GM18951 (cell line): ENCODE data around the gene PCDH20.

ENCODE experiments used
- POLR2A ChIP-seq: IDR thresholded peaks from 4 replicates; pipeline ENCODE4 v1.6.1; 2011; ENCODE audit warnings: mild to moderate bottlenecking; ENCODE audit not compliant: insufficient read length, insufficient read depth; ENCODE audit errors: extremely low read depth
- in situ Hi-C: fragments of 300-500 bp; cut with MboI; formaldehyde crosslinking; loops from one replicate; pipeline ENCODE4 v1.12.0; 2022; ENCODE audit warnings: low sequenced_read_pairs, mixed read lengths, inconsistent platforms; ENCODE audit not compliant: unreplicated experiment

Gene PCDH20, protein sequence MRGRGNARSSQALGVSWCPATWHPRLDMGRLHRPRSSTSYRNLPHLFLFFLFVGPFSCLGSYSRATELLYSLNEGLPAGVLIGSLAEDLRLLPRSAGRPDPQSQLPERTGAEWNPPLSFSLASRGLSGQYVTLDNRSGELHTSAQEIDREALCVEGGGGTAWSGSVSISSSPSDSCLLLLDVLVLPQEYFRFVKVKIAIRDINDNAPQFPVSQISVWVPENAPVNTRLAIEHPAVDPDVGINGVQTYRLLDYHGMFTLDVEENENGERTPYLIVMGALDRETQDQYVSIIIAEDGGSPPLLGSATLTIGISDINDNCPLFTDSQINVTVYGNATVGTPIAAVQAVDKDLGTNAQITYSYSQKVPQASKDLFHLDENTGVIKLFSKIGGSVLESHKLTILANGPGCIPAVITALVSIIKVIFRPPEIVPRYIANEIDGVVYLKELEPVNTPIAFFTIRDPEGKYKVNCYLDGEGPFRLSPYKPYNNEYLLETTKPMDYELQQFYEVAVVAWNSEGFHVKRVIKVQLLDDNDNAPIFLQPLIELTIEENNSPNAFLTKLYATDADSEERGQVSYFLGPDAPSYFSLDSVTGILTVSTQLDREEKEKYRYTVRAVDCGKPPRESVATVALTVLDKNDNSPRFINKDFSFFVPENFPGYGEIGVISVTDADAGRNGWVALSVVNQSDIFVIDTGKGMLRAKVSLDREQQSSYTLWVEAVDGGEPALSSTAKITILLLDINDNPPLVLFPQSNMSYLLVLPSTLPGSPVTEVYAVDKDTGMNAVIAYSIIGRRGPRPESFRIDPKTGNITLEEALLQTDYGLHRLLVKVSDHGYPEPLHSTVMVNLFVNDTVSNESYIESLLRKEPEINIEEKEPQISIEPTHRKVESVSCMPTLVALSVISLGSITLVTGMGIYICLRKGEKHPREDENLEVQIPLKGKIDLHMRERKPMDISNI

DNA sequence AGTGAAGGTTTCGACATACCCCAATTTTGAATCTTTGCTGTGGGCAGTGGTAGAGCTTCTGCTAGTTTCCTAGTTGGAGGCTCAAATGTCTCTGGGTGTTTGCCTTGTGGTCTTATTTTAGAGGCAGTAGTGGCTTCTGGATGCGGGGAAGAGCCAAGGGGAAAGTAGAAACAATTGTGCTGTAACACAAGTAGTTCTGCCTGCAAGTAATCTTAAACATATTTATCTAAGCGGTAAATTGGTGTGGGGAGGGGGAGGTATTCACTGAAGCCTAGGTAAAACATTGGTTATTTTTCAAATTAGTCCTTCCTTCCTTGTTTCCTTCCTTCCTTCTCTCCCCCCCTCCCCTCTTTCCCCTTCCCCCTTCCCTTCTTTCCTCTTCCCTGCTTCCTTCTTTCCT lies at the start of gene PCDH20:
Gene PCDH20, minus strand, starts transcription at position 101 of the 400 bp plus-strand sequence. CDS start 691 bp downstream, outside the sequence.
- in situ Hi-C loops, result no loop called here
- TF ChIP-seq POLR2A, result no peak

DNA sequence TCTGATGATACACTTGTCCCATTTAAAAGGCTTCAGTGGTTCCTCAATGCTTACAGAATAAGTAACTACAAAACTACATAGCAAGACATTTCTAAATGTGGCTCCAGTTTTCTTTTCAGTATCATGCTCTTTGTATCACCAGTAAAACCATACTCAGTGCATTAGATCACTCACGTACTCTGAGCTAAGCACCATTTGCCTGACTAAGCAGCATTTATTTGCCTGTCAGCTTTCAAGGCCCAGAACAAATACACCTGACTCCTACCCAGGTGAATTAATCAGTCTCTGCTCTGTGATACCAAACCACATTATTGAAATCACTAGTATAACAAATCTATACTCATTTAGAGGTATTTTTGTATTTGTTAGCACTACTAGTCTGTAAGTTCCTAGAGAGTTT lies 47.4 kb upstream of the PCDH20 start:
- in situ Hi-C loops, result no loop called here

DNA sequence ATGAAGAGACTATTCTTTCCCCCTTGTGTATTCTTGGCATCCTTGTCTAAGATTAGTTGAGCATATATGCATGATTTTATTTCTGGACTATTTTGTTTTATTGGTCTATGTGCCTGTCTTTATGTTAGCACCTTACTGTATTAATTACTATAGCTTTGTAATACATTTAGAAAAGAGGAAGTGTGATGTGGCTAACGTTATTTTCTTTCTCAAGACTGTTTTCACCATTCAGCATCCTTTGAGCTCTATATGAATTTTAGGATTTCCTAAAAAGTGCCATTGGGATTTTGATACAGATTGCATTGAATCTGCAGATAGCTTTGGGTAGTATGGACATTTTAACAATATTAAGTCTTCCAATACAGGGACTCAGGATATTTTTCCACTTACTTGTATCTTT lies 37.5 kb upstream of the PCDH20 start:
- in situ Hi-C loops, result no loop called here
- no peak for TF ChIP-seq POLR2A

More for the DNA sequence above, 47.4 kb upstream of the PCDH20 start:
- TF ChIP-seq POLR2A, result no peak

DNA sequence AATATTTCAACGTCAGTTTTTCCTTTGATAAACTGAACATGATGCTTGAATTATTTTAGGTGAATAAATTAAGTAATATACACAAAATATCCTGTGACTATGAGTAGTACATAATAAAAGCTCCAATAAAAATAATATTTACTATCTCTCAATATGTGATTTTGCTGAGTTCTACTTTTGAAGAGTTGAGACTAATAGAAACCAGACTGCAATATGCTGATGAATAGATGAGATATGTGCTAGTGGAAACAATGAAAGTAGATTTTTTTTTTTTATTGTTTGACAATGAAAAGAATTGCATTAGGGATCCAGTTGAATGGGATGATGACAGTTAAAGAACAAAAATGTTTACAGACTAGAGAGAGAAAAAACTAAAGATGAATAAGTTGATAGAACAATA lies 16.4 kb upstream of the PCDH20 start:
- in situ Hi-C loops, result no loop called here
- TF ChIP-seq POLR2A, result no peak

DNA sequence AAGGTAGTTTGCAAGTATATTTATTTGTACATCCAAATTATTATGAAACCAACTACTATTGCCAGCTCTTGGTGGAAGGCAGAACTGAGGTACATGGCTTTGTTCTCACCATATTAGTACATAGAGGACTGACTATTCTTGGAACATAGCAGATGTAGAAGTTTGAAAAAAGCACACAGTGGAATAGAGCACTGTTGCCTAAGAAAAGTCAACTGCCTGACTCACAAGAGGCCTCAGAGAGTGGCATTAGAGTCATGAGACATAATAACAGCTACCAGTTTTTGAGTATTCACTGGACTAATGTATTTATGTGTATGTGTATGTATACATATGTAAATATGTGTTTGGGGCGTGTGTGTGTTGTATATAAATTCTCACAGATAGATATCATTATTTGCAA lies 8.3 kb upstream of the PCDH20 start:
- in situ Hi-C loops, result no loop called here
- no peak for TF ChIP-seq POLR2A

DNA sequence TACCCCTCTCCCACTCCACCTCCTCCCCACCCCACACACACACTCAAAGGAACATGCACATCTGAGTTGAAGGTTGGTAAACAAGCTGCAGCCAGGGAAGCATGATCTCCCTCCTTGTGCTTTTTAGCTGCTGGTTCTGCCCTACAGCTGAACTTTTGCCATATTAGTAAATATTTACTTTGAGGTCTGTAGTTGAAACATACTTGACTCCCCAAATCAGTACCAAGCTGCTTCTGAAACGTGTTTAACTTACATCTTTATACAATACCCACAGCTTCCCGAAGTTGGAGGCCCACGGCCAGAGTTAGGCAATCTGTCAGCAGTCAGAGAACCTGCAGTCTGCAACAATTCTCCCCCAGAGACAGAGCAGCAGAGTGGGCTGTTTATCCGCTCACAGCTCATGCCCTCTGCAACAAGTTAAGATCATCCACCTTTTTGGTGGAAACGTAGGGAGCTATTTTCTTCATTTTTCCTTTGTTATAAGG lies 1.5 kb upstream of the PCDH20 start:
- in situ Hi-C loops, result no loop called here
- no peak for TF ChIP-seq POLR2A

DNA sequence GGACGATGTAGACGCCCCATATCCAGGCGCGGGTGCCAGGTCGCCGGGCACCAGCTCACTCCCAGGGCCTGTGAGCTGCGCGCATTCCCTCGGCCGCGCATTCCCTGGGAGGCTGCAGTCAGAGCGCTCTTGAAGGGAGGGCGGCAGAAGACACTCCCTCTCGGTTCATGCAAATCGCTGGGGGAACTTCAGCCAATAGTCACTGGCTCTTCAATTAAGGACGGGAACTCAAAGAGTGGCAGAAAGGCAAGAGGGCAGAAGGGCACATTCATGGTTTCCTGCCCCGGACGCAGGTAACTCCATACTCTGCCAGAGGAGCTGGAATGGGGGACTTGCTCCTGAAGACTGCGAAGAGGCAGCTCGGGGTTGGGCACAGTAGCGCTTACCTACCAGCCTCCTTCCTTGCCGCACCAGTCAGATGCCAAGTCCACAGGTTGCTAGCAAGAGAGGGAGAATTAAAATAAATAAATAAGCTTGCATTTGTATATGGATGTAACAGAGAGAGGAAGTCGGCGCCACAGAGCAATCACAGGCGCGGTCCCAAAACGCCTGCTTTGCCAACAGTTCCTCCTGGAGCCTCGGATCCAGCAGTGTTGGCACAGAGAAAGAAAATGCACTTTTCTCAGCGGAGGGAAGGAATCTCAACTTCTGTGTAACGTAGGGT lies 459 bp downstream of the PCDH20 start:
- in situ Hi-C loops, result no loop called here
- no peak for TF ChIP-seq POLR2A

DNA sequence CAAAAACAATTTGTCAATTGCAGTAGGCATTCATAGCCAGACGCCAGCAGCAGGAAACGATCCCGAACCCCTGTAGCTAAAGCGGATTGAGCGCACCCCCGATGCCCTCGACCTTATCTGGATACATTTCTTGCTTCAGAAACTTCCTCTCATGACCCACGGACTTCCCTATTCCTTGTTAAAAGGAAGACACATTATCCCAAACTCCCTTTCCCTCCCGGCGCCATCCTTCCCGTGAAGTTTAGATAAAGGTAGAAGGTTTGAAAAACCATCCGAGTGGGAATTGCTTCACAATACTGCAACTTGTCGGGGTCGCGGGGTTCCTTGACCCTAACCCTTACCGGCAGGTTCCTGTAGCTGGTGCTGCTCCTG lies 977 bp downstream of the PCDH20 start:
- no peak for TF ChIP-seq POLR2A
- in situ Hi-C loops, result no loop called here

DNA sequence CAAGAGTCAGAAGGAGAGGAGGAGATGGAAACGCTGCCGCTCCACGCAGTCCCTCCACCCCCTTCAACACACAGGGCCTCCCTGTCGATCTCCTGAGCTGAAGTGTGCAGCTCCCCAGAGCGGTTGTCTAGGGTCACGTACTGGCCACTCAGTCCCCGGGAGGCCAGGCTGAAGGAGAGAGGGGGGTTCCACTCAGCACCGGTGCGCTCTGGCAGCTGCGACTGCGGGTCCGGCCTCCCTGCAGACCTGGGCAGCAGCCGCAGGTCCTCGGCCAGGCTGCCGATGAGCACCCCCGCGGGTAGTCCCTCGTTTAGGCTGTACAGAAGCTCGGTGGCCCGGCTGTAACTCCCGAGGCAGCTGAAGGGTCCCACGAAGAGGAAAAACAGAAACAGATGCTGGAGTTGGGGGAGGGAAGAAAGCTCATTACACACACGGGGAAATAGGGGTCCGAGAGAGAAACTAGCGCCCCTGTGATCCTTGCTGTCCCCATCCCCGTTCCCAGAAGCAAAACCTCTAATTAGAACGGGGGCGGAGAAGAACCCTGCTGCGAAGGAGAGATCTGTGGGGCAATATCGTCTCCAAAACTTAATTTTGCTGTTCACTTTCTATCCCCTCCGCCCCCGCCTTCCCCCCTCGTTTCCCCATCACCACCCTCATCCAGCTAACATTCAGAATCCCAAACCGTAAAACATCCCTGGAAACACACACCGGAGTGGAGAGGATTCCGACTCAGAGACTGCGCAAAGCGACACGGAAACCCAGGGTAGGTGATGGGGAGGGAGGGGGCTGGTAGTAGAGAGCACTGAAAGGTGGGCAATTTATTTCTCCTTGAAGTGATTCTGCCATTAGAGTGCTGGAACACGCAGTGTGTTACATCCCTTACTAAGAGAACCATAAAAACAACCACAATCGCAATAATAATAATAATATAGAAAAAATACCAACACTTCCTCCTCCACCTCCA lies 1.8 kb downstream of the PCDH20 start:
- in situ Hi-C loops, result no loop called here
- no peak for TF ChIP-seq POLR2A

DNA sequence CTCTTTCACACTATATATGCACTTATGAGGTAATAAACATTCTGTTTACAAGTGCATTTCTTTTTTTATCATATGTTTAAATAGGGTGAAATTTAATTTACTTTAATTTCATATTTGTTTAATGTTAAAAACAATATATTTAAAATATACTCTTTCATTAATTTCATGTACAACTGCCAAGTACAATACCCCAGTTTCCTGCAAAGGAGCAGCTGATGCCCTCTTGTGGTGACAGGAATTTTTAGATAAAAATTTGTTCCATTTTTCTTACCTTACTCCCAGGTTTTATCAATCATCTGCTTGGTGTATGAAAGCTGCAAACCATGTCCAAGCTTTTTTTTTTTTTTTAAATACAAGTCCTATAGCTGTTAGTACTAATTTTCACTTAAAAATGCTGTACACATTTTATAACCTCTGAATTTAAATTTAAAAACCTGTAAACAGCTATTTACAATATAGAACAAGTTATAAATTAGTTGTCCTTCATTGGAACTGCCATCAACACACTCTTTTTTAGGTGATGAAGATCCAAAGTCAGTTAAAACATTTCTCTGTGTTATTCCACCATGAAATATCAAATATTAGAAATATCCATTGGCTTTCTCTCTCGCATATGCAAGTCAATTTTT lies 4.9 kb downstream of the PCDH20 start:
- TF ChIP-seq POLR2A, result no peak
- in situ Hi-C loops, result no loop called here

DNA sequence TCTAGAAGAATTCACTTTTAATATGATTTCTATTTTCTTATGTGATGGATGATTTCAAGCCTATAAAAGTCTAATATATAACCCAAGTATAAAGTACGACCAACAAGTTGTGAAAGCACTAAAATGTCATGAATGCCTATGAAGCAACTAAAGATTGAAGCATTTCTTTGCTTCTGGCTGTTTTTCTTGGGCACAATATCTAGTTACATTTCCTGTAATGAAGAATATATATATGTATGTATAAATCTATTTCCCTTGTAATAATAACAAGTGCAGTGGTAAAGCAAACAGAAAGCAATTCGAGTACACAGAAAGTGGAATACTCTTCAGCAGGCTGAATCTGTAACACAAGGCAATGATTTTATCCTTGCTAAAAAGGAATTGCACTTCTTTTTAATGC lies 5.4 kb downstream of the PCDH20 start:
- no peak for TF ChIP-seq POLR2A
- in situ Hi-C loops, result no loop called here

DNA sequence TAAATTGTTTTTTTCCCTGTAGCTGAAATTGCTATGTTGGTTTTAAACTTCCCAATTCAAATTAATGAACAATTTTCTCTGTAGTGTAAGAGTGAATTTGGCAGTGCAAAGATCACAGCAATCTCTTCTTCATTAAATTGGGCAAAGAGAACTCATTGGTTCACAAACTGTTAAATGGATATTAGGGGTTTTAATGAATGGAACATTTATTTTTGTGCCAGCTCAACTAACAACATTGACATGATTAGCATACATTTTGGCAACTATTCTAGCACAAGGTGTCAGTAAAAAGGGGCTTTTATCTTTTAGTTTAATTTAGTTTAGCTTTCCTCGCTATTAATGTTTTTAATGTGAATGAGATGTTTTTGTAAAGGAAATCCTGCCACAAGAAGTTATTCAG lies 7.1 kb downstream of the PCDH20 start:
- in situ Hi-C loops, result no loop called here
- TF ChIP-seq POLR2A, result no peak
